NCI-H2171 (cell line): ENCODE measurements around the gene ARHGAP6.

Experiments
- DNase-seq: peaks from one replicate; lab custom pipeline; 2025; lab: John Stamatoyannopoulos, UW

The ARHGAP6 gene

GRCh38 chrX:11665168-11666111 is at the start of gene ARHGAP6:
Gene ARHGAP6 (minus strand): TSS chrX:11665920. CDS start chrX:11664828, 1,092 bp downstream.
- DNase-seq = no peak

GRCh38 chrX:11704725-11705495 is 39.2 kb upstream of the ARHGAP6 start:
- no peak for DNase-seq

GRCh38 chrX:11703855-11704254 is 38.1 kb upstream of the ARHGAP6 start:
- no peak for DNase-seq

- DNase-seq = no peak
Measured at GRCh38 chrX:11702965-11703631, 37.4 kb upstream of the ARHGAP6 start.

GRCh38 chrX:11702420-11702819 is 36.7 kb upstream of the ARHGAP6 start:
- DNase-seq = no peak

- no peak for DNase-seq
Measured at GRCh38 chrX:11698702-11699101, 33.0 kb upstream of the ARHGAP6 start.

GRCh38 chrX:11688201-11688600 is 22.5 kb upstream of the ARHGAP6 start:
- DNase-seq = no peak

GRCh38 chrX:11687157-11687556 is 21.4 kb upstream of the ARHGAP6 start:
- no peak for DNase-seq

GRCh38 chrX:11683057-11683456 is 17.3 kb upstream of the ARHGAP6 start:
- DNase-seq = no peak

GRCh38 chrX:11678158-11678557 is 12.4 kb upstream of the ARHGAP6 start:
- DNase-seq = no peak

GRCh38 chrX:11672213-11672612 is 6.5 kb upstream of the ARHGAP6 start:
- DNase-seq = no peak

- no peak for DNase-seq
Measured at GRCh38 chrX:11670316-11670715, 4.6 kb upstream of the ARHGAP6 start.

GRCh38 chrX:11666952-11667685 is 1.4 kb upstream of the ARHGAP6 start:
- DNase-seq = no peak

GRCh38 chrX:11666164-11666563 is 444 bp upstream of the ARHGAP6 start:
- no peak for DNase-seq

GRCh38 chrX:11664211-11665167 is 1.2 kb downstream of the ARHGAP6 start:
- DNase-seq = no peak

GRCh38 chrX:11663875-11664210 is 1.9 kb downstream of the ARHGAP6 start:
- no peak for DNase-seq

- DNase-seq = no peak
Measured at GRCh38 chrX:11655282-11656015, 10.3 kb downstream of the ARHGAP6 start.

- DNase-seq = no peak
Measured at GRCh38 chrX:11648705-11649519, 16.8 kb downstream of the ARHGAP6 start.

GRCh38 chrX:11647138-11647537 is 18.6 kb downstream of the ARHGAP6 start:
- DNase-seq = no peak
